ENCODE results near the gene DPEP1. TPM values are rescaled to one million over a fixed set of nuclear protein-coding genes. Genes with fewer than 3 reads are reported as not detected.
"Not testable (repeated sequence)": the region's sequence is repeated elsewhere in the genome, so short reads cannot be mapped to it uniquely, and the experiment has no call there.

The DPEP1 gene
- total and polyA plus RNA-seq, 2 donors (not counting 3 experiments of a cell fraction or from before 2014, with no cell fraction given) = 0.37 to 0.44 TPM

GRCh38 chr16:89667000-89667399, 53.6 kb downstream of the DPEP1 start:
- H4K20me1 ChIP-seq (replicated peaks; ENCODE audit: control insufficient read depth, extremely low read depth, insufficient read depth, low read length); BruUV-seq (replicated peaks); H3K9me3 ChIP-seq (replicated peaks; ENCODE audit: control insufficient read depth, insufficient read depth, low read length); H3K27me3 ChIP-seq (ENCODE audit: control insufficient read depth in 2 of 2, insufficient read depth in 2 of 2, low read length in 2 of 2); H2AFZ ChIP-seq (ENCODE audit: low read depth, low read length); H3K4me2 ChIP-seq (ENCODE audit: insufficient read depth, low read length); intact Hi-C loops (cut with micrococcal nuclease); H3K36me3 ChIP-seq (ENCODE audit: control insufficient read depth in 2 of 2, extremely low read depth in 1 of 2, insufficient read depth in 2 of 2, low read length in 2 of 2); POLR2A ChIA-PET; H3K79me2 ChIP-seq (ENCODE audit: control insufficient read depth, insufficient read depth, low read length); H3K4me3 ChIP-seq (replicated peaks in 1 of 3; ENCODE audit: insufficient read depth in 1 of 3, low read depth in 1 of 3, low read length in 3 of 3); dilution Hi-C loops (cut with MboI; ENCODE audit: extremely low pct_ligation_motif_present, low sequenced_read_pairs); H3K9me1 ChIP-seq (replicated peaks; ENCODE audit: control insufficient read depth, extremely low read depth, insufficient read depth, low read length); H3K9ac ChIP-seq (replicated peaks; ENCODE audit: extremely low read depth, insufficient read depth, low read length); H3K4me1 ChIP-seq (ENCODE audit: control insufficient read depth, extremely low read depth, insufficient read depth, low read length); H3K27ac ChIP-seq (ENCODE audit: insufficient read depth, low read depth, low read length): not testable (repeated sequence)
- peak in 1 of 2 donors; percentile 36 for TF ChIP-seq CTCF (IDR thresholded peaks at IDR 0.05; ENCODE audit: extremely low read depth in 1 of 2, insufficient read depth in 1 of 2, low read depth in 1 of 2, low read length in 2 of 2)
- DNase-seq (ENCODE audit: low read depth, low spot score) (peak; percentile 24), FAIRE-seq (peak; percentile 42)
- CTCF ChIA-PET = interaction anchor here (1.2 kb wide), 2 partner anchors 52 to 110 kb away, joined by 3 to 8 read pairs; no protein-coding TSS in a partner anchor

GRCh38 chr16:89667633-89668032, 54.2 kb downstream of the DPEP1 start:
- BruUV-seq (replicated peaks) = no TSS peak
- intact Hi-C loops (cut with micrococcal nuclease) (no loop called here), dilution Hi-C loops (cut with MboI; ENCODE audit: extremely low pct_ligation_motif_present, low sequenced_read_pairs) (no loop called here)
- TF ChIP-seq POLR2AphosphoS5 (IDR thresholded peaks at IDR 0.05; ENCODE audit: insufficient read depth, low read depth, low read length) (no peak), CTCF (IDR thresholded peaks at IDR 0.05; ENCODE audit: extremely low read depth in 1 of 2, insufficient read depth in 1 of 2, low read depth in 1 of 2, low read length in 2 of 2) (no peak), MYC (IDR thresholded peaks at IDR 0.05; ENCODE audit: low read depth, low read length) (no peak), GATA2 (IDR thresholded peaks at IDR 0.05; ENCODE audit: insufficient read depth, insufficient read length, low read depth, low read length) (no peak), FOS (IDR thresholded peaks at IDR 0.05; ENCODE audit: borderline replicate concordance, insufficient read depth, low read length) (no peak), EZH2 (IDR thresholded peaks at IDR 0.05; ENCODE audit: borderline replicate concordance, low read depth, low read length, severe bottlenecking) (no peak), MAX (IDR thresholded peaks at IDR 0.05; ENCODE audit: insufficient read depth, insufficient read length) (no peak), POLR2A (IDR thresholded peaks at IDR 0.05; ENCODE audit: low read depth, low read length) (no peak), JUN (IDR thresholded peaks at IDR 0.05; ENCODE audit: borderline replicate concordance, insufficient read depth, insufficient read length, low read depth) (no peak)
- FAIRE-seq (no peak), DNase-seq (ENCODE audit: low read depth, low spot score) (no peak)
- no peaks in the 10 kb centered on the region for H3K36me3 ChIP-seq (ENCODE audit: control insufficient read depth in 2 of 2, extremely low read depth in 1 of 2, insufficient read depth in 2 of 2, low read length in 2 of 2)
- no peaks in the 10 kb centered on the region for H4K20me1 ChIP-seq (replicated peaks; ENCODE audit: control insufficient read depth, extremely low read depth, insufficient read depth, low read length)
- H3K27ac ChIP-seq (ENCODE audit: insufficient read depth, low read depth, low read length) = no peak overlapping the region
- H3K27me3 ChIP-seq (ENCODE audit: control insufficient read depth in 2 of 2, insufficient read depth in 2 of 2, low read length in 2 of 2) = no peaks in the 10 kb centered on the region
- no peaks in the 10 kb centered on the region for H3K4me1 ChIP-seq (ENCODE audit: control insufficient read depth, extremely low read depth, insufficient read depth, low read length)
- H3K4me3 ChIP-seq (replicated peaks in 1 of 3; ENCODE audit: insufficient read depth in 1 of 3, low read depth in 1 of 3, low read length in 3 of 3) = no peak overlapping the region
- no peak overlapping the region for H3K9ac ChIP-seq (replicated peaks; ENCODE audit: extremely low read depth, insufficient read depth, low read length)
- H2AFZ ChIP-seq (ENCODE audit: low read depth, low read length) = no peak overlapping the region
- H3K79me2 ChIP-seq (ENCODE audit: control insufficient read depth, insufficient read depth, low read length) = no peaks in the 10 kb centered on the region
- H3K9me3 ChIP-seq (replicated peaks; ENCODE audit: control insufficient read depth, insufficient read depth, low read length) = no peaks in the 10 kb centered on the region
- H3K9me1 ChIP-seq (replicated peaks; ENCODE audit: control insufficient read depth, extremely low read depth, insufficient read depth, low read length) = no peaks in the 10 kb centered on the region
- CTCF ChIA-PET = interaction anchor here (1.2 to 1.9 kb wide), 3 partner anchors 52 to 110 kb away, joined by 3 to 8 read pairs (median 4); no protein-coding TSS in a partner anchor
- POLR2A ChIA-PET = no interaction called here
- H3K4me2 ChIP-seq (ENCODE audit: insufficient read depth, low read length) = no peak overlapping the region

Data from endothelial cell of umbilical vein (primary cell).